Panc1 (cell line): ENCODE results near the gene RABL3. TPM values are rescaled to one million over a fixed set of nuclear protein-coding genes. Genes with fewer than 3 reads are reported as not detected.

ENCODE experiments used
- ATAC-seq: fragments of 200-7000 bp; cut with Tn5 transposase; 2 replicates; pipeline ENCODE4 v1.9.1; 2020; ENCODE audit warnings: mild to moderate bottlenecking, moderate library complexity
- BruUV-seq: library from RNA; stranded (reverse); fragments of 400-500 nt; replicated peaks from 2 replicates; lab custom pipeline; 2021; lab: Mats Ljungman, UMichigan
- CTCF ChIA-PET: fragments of 300-600 bp; sonication (Branson Sonifier 250); formaldehyde crosslinking; loops from one replicate; lab custom pipeline; 2022; ENCODE audit warnings: antibody characterized with exemption; lab: Charles Lee
- POLR2A ChIA-PET: fragments of 300-600 bp; sonication (Branson Sonifier 250); formaldehyde crosslinking; loops from one replicate; lab custom pipeline; 2022; ENCODE audit warnings: antibody characterized with exemption; lab: Charles Lee
- DNase-seq: peaks from one replicate; pipeline ENCODE4 v3.0.0-alpha.2; 2010; ENCODE audit warnings: low read depth, low spot score
- H3K27ac ChIP-seq: 2 replicates; pipeline ENCODE4 v1.5.1; 2011; ENCODE audit warnings: mild to moderate bottlenecking, low read length, inconsistent platforms
- H3K27me3 ChIP-seq: fragments of 200-500 bp; sonication (Bioruptor generic); 2 replicates; pipeline ENCODE4 v1.6.0; 2014; ENCODE audit warnings: low read length, inconsistent platforms; ENCODE audit not compliant: control insufficient read depth, insufficient read depth
- H3K36me3 ChIP-seq: fragments of 200-500 bp; sonication (Bioruptor generic); 2 replicates; pipeline ENCODE4 v1.5.1; 2014; ENCODE audit warnings: inconsistent platforms, mild to moderate bottlenecking, low read length, moderate library complexity; ENCODE audit not compliant: control insufficient read depth, insufficient read depth
- H3K4me1 ChIP-seq: 2 replicates; pipeline ENCODE4 v1.5.1; 2011; ENCODE audit warnings: inconsistent platforms, mild to moderate bottlenecking, low read length, moderate library complexity; ENCODE audit not compliant: control insufficient read depth, insufficient read depth
- H3K4me3 ChIP-seq, 2 experiments: 2 replicates each; pipeline ENCODE4 v1.5.1; 2011 to 2012; ENCODE audit warnings: low read depth in 2 of 2, low read length in 2 of 2, mild to moderate bottlenecking in 2 of 2, inconsistent platforms in 1 of 2, moderate library complexity in 1 of 2
- H3K9me3 ChIP-seq: fragments of 200-500 bp; sonication (Bioruptor generic); 2 replicates; pipeline ENCODE4 v1.5.1; 2014; ENCODE audit warnings: low read depth, mild to moderate bottlenecking, inconsistent platforms, low read length, moderate library complexity; ENCODE audit not compliant: control insufficient read depth, insufficient read depth
- POLR2AphosphoS5 ChIP-seq: IDR thresholded peaks from 2 replicates; pipeline ENCODE4 v1.6.1; 2012; ENCODE audit warnings: mild to moderate bottlenecking, low read depth, low read length, moderate library complexity
- REST ChIP-seq, 2 experiments: IDR thresholded peaks; 2 replicates each; pipeline ENCODE4 v1.6.1; 2011 to 2012; ENCODE audit warnings: low read depth in 2 of 2, control low read depth in 1 of 2, low read length in 1 of 2, mild to moderate bottlenecking in 1 of 2, moderate library complexity in 1 of 2; ENCODE audit not compliant: insufficient read depth in 1 of 2
- SIN3A ChIP-seq: IDR thresholded peaks from 2 replicates; pipeline ENCODE4 v1.6.1; 2012; ENCODE audit warnings: low read depth, mild to moderate bottlenecking, low read length, moderate library complexity, borderline replicate concordance; ENCODE audit not compliant: insufficient read depth
- TCF7L2 ChIP-seq: IDR thresholded peaks from 2 replicates; pipeline ENCODE4 v1.6.1; 2011; ENCODE audit warnings: mild to moderate bottlenecking, low read depth, low read length, inconsistent platforms
- in situ Hi-C: cut with HindIII; loops from 2 replicates; pipeline ENCODE4 v1.10.0; 2016; ENCODE audit warnings: low sequenced_read_pairs, low pct_unique_long_range_greater_than_20kb
- intact Hi-C: fragments of 100-400 bp; cut with micrococcal nuclease; formaldehyde crosslinking; loops from one replicate; pipeline ENCODE4 v1.10.0; 2022; ENCODE audit not compliant: unreplicated experiment
- total RNA-seq: library from RNA; stranded (reverse); gene quantifications from one replicate; pipeline ENCODE4 v1.2.1, GENCODE V29; 2021; ENCODE audit not compliant: unreplicated experiment
- TF ChIP-seq, protein P1 (sequence below): fragments of 450-650 bp; IDR thresholded peaks from 2 replicates; pipeline ENCODE4 v1.5.1; 2017; ENCODE audit warnings: mild to moderate bottlenecking

Gene RABL3
- total RNA-seq, 1 experiment from 2014 or later, result 15.8 TPM

GRCh38 chr3:120708408-120708807 lies 33.9 kb downstream of the RABL3 start:
- BruUV-seq, result no TSS peak
- no peak overlapping the region for H3K4me3 ChIP-seq
- no peaks in the 10 kb centered on the region for H3K9me3 ChIP-seq
- TF ChIP-seq, protein P1, sequence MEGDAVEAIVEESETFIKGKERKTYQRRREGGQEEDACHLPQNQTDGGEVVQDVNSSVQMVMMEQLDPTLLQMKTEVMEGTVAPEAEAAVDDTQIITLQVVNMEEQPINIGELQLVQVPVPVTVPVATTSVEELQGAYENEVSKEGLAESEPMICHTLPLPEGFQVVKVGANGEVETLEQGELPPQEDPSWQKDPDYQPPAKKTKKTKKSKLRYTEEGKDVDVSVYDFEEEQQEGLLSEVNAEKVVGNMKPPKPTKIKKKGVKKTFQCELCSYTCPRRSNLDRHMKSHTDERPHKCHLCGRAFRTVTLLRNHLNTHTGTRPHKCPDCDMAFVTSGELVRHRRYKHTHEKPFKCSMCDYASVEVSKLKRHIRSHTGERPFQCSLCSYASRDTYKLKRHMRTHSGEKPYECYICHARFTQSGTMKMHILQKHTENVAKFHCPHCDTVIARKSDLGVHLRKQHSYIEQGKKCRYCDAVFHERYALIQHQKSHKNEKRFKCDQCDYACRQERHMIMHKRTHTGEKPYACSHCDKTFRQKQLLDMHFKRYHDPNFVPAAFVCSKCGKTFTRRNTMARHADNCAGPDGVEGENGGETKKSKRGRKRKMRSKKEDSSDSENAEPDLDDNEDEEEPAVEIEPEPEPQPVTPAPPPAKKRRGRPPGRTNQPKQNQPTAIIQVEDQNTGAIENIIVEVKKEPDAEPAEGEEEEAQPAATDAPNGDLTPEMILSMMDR, result no peak
- TF ChIP-seq POLR2AphosphoS5, result no peak
- no peak for TF ChIP-seq REST (IDR thresholded peaks at IDR 0.05; ENCODE audit: insufficient read depth in 1 of 2, low read depth in 2 of 2, low read length in 1 of 2)
- no peak for TF ChIP-seq TCF7L2
- TF ChIP-seq SIN3A, result no peak
- no peak for DNase-seq
- POLR2A ChIA-PET, result no interaction called here
- no peaks in the 10 kb centered on the region for H3K36me3 ChIP-seq
- CTCF ChIA-PET, result no interaction called here
- intact Hi-C loops, result no loop called here
- no peak overlapping the region for H3K27ac ChIP-seq
- H3K4me1 ChIP-seq, result no peaks in the 10 kb centered on the region
- no peak for ATAC-seq
- in situ Hi-C loops, result no loop called here
- no peaks in the 10 kb centered on the region for H3K27me3 ChIP-seq

- H3K4me3 ChIP-seq, result no peak overlapping the region
- H3K27me3 ChIP-seq, result no peaks in the 10 kb centered on the region
- no peak for TF ChIP-seq SIN3A
- no peak for TF ChIP-seq REST (IDR thresholded peaks at IDR 0.05; ENCODE audit: insufficient read depth in 1 of 2, low read depth in 2 of 2, low read length in 1 of 2)
- TF ChIP-seq TCF7L2, result no peak
- TF ChIP-seq, protein P1, result no peak
- no peak for TF ChIP-seq POLR2AphosphoS5
- H3K36me3 ChIP-seq, result no peaks in the 10 kb centered on the region
- ChIA-PET CTCF (no interaction called here), POLR2A (no interaction called here)
- no peak for ATAC-seq
- no peak overlapping the region for H3K27ac ChIP-seq
- no TSS peak for BruUV-seq
- intact Hi-C loops, result no loop called here
- H3K9me3 ChIP-seq, result peaks cover 3% of the 10 kb centered on the region; the same call in 1 of the 2 replicates
- in situ Hi-C loops, result no loop called here
- DNase-seq, result no peak
- H3K4me1 ChIP-seq, result no peaks in the 10 kb centered on the region
Measured at GRCh38 chr3:120706950-120707349, 35.4 kb downstream of the RABL3 start.
